ENCODE measurements around the gene ISOC2.

ISOC2 gene

GRCh38 chr19:55466241-55466614 is 4.8 kb upstream of the ISOC2 start:
- no peak for DNase-seq (ENCODE audit: low read depth in 1 of 2, low spot score in 1 of 2)
- in situ Hi-C loops (cut with HindIII; ENCODE audit: low pct_unique_long_range_greater_than_20kb, low sequenced_read_pairs) = no loop called here
- TF ChIP-seq JUND (IDR thresholded peaks at IDR 0.05; ENCODE audit: low read depth) = no peak

- DNase-seq (ENCODE audit: low read depth in 1 of 2, low spot score in 1 of 2) = no peak
- TF ChIP-seq JUND (IDR thresholded peaks at IDR 0.05; ENCODE audit: low read depth) = no peak
- in situ Hi-C loops (cut with HindIII; ENCODE audit: low pct_unique_long_range_greater_than_20kb, low sequenced_read_pairs) = no loop called here
These were observed 4.2 kb upstream of the ISOC2 start for GRCh38 chr19:55465460-55466240.

- in situ Hi-C loops (cut with HindIII; ENCODE audit: low pct_unique_long_range_greater_than_20kb, low sequenced_read_pairs) = no loop called here
- no peak for DNase-seq (ENCODE audit: low read depth in 1 of 2, low spot score in 1 of 2)
- no peak for TF ChIP-seq JUND (IDR thresholded peaks at IDR 0.05; ENCODE audit: low read depth)
These were observed 3.2 kb upstream of the ISOC2 start, which contains the start of gene C19orf85 for GRCh38 chr19:55464662-55465054. C19orf85 (minus strand) TSS chr19:55464751; CDS start chr19:55464554, 197 bp downstream.

GRCh38 chr19:55464039-55464661 is 2.7 kb upstream of the ISOC2 start:
- in situ Hi-C loops (cut with HindIII; ENCODE audit: low pct_unique_long_range_greater_than_20kb, low sequenced_read_pairs) = no loop called here
- DNase-seq (ENCODE audit: low read depth in 1 of 2, low spot score in 1 of 2) = no peak
- TF ChIP-seq JUND (IDR thresholded peaks at IDR 0.05; ENCODE audit: low read depth) = no peak

GRCh38 chr19:55463583-55464031 is 2.2 kb upstream of the ISOC2 start:
- no peak for DNase-seq (ENCODE audit: low read depth in 1 of 2, low spot score in 1 of 2)
- no peak for TF ChIP-seq JUND (IDR thresholded peaks at IDR 0.05; ENCODE audit: low read depth)
- in situ Hi-C loops (cut with HindIII; ENCODE audit: low pct_unique_long_range_greater_than_20kb, low sequenced_read_pairs) = no loop called here

GRCh38 chr19:55462722-55463121 is 1.3 kb upstream of the ISOC2 start:
- DNase-seq (ENCODE audit: low read depth in 1 of 2, low spot score in 1 of 2) = no peak
- in situ Hi-C loops (cut with HindIII; ENCODE audit: low pct_unique_long_range_greater_than_20kb, low sequenced_read_pairs) = no loop called here
- no peak for TF ChIP-seq JUND (IDR thresholded peaks at IDR 0.05; ENCODE audit: low read depth)

- peak in 1 of 2 experiments; percentile 22 for DNase-seq (ENCODE audit: low read depth in 1 of 2, low spot score in 1 of 2)
- in situ Hi-C loops (cut with HindIII; ENCODE audit: low pct_unique_long_range_greater_than_20kb, low sequenced_read_pairs) = no loop called here
These were observed 658 bp upstream of the ISOC2 start for GRCh38 chr19:55461974-55462626.

GRCh38 chr19:55460670-55461258 is 678 bp downstream of the ISOC2 start:
- DNase-seq (ENCODE audit: low read depth in 1 of 2, low spot score in 1 of 2) = peak; percentile 63 to 77
- in situ Hi-C loops (cut with HindIII; ENCODE audit: low pct_unique_long_range_greater_than_20kb, low sequenced_read_pairs) = no loop called here

More at GRCh38 chr19:55461974-55462626, 658 bp upstream of the ISOC2 start:
- TF ChIP-seq JUND (IDR thresholded peaks at IDR 0.05; ENCODE audit: low read depth) = no peak

GRCh38 chr19:55459950-55460657 is 1.3 kb downstream of the ISOC2 start:
- in situ Hi-C loops (cut with HindIII; ENCODE audit: low pct_unique_long_range_greater_than_20kb, low sequenced_read_pairs) = no loop called here
- TF ChIP-seq JUND (IDR thresholded peaks at IDR 0.05; ENCODE audit: low read depth) = no peak
- no peak for DNase-seq (ENCODE audit: low read depth in 1 of 2, low spot score in 1 of 2)

More at GRCh38 chr19:55460670-55461258, 678 bp downstream of the ISOC2 start:
- no peak for TF ChIP-seq JUND (IDR thresholded peaks at IDR 0.05; ENCODE audit: low read depth)

GRCh38 chr19:55459551-55459949 is 1.9 kb downstream of the ISOC2 start:
- DNase-seq (ENCODE audit: low read depth in 1 of 2, low spot score in 1 of 2) = no peak
- in situ Hi-C loops (cut with HindIII; ENCODE audit: low pct_unique_long_range_greater_than_20kb, low sequenced_read_pairs) = no loop called here
- no peak for TF ChIP-seq JUND (IDR thresholded peaks at IDR 0.05; ENCODE audit: low read depth)

- no peak for DNase-seq (ENCODE audit: low read depth in 1 of 2, low spot score in 1 of 2)
- TF ChIP-seq JUND (IDR thresholded peaks at IDR 0.05; ENCODE audit: low read depth) = no peak
- in situ Hi-C loops (cut with HindIII; ENCODE audit: low pct_unique_long_range_greater_than_20kb, low sequenced_read_pairs) = no loop called here
These were observed 3.6 kb downstream of the ISOC2 start for GRCh38 chr19:55457683-55458457.
